ENCODE results near the gene FADS2.

DNA sequence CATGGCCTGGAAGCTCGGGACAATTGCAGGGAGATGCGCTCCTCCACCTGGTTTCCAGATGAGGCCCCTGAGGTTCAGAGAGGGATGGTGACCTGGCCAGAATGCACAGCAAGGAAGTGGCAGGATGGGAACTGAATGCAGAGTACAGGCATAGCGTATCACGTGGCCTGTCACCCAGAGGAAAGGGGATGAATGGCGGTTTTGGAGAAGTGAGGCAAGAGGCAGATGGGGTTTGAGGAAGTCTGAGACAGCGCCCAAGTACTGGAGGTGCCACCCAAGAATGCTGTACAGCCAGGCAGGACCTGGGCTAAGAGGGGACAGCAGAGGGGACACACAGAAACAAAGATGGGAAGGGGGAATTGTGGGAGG is 84.4 kb downstream of the FADS2 start:
- TF ChIP-seq TAF1 (IDR thresholded peaks at IDR 0.05; ENCODE audit: low read depth) (no peak), RAD21 (conservative IDR thresholded peaks at IDR 0.05) (no peak), POLR2AphosphoS5 (IDR thresholded peaks at IDR 0.05) (no peak)
- TF ChIP-seq, protein P1, sequence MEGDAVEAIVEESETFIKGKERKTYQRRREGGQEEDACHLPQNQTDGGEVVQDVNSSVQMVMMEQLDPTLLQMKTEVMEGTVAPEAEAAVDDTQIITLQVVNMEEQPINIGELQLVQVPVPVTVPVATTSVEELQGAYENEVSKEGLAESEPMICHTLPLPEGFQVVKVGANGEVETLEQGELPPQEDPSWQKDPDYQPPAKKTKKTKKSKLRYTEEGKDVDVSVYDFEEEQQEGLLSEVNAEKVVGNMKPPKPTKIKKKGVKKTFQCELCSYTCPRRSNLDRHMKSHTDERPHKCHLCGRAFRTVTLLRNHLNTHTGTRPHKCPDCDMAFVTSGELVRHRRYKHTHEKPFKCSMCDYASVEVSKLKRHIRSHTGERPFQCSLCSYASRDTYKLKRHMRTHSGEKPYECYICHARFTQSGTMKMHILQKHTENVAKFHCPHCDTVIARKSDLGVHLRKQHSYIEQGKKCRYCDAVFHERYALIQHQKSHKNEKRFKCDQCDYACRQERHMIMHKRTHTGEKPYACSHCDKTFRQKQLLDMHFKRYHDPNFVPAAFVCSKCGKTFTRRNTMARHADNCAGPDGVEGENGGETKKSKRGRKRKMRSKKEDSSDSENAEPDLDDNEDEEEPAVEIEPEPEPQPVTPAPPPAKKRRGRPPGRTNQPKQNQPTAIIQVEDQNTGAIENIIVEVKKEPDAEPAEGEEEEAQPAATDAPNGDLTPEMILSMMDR (IDR thresholded peaks at IDR 0.05; ENCODE audit: poor library complexity, severe bottlenecking), result no peak
